ENCODE data around the gene ALG6.
"Not testable (repeated sequence)": the region's sequence is repeated elsewhere in the genome, so short reads cannot be mapped to it uniquely, and the experiment has no call there.

The ALG6 gene

DNA sequence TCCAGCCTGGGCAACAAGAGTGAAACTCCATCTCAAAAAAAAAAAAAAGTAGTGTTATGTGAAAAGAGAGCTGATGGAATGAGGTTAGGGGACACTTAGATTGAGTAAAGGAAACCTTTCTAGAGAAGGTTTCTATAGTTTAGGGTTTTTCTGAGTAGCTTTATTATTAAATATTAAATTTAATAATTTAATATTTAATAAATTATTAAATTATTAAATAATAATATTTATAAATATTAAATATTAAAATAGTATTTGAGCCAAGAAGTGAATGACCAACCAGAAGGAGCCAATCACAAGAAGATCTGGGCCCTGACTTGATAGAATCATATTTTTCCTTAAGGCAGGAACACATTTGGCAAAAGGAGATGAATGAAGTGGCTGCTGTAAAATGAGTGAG, 50.7 kb downstream of the ALG6 start:
- Histone ChIP-seq H3K4me1 (no peaks in the 10 kb centered on the region), H3K9me3 (no peaks in the 10 kb centered on the region), H3K36me3 (peaks cover 0 to 15% (median 6%) of the 10 kb centered on the region in 3 donors), H3K27ac (no peak overlapping the region), H3K27me3 (no peaks in the 10 kb centered on the region), H3K4me3 (no peak overlapping the region)
- TF ChIP-seq, protein P1, sequence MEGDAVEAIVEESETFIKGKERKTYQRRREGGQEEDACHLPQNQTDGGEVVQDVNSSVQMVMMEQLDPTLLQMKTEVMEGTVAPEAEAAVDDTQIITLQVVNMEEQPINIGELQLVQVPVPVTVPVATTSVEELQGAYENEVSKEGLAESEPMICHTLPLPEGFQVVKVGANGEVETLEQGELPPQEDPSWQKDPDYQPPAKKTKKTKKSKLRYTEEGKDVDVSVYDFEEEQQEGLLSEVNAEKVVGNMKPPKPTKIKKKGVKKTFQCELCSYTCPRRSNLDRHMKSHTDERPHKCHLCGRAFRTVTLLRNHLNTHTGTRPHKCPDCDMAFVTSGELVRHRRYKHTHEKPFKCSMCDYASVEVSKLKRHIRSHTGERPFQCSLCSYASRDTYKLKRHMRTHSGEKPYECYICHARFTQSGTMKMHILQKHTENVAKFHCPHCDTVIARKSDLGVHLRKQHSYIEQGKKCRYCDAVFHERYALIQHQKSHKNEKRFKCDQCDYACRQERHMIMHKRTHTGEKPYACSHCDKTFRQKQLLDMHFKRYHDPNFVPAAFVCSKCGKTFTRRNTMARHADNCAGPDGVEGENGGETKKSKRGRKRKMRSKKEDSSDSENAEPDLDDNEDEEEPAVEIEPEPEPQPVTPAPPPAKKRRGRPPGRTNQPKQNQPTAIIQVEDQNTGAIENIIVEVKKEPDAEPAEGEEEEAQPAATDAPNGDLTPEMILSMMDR (IDR thresholded peaks at IDR 0.05), result no peak
- intact Hi-C loops (cut with DNase I; ENCODE audit: low total_unique reads), result no loop called here
- no peak for DNase-seq

DNA sequence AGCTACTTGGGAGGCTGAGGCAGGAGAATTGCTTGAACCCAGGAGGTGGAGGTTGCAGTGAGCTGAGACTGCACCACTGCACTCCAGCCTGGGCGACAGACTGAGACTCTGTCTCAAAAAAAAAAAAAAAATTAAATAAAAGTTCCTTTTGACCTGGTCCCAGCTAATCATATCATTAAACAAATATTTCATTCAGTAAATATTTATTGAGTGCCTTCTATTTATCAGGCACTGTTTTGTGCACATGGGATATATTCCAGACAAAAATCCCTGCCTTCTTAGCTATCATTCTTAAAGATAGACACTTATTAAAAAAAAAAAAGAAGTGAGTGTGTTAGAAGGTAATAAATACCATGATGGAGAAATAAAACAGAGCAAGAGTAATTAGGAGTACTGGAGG, 53.3 kb downstream of the ALG6 start:
- H3K4me1 ChIP-seq; H3K27me3 ChIP-seq; H3K4me3 ChIP-seq; H3K9me3 ChIP-seq; H3K27ac ChIP-seq; DNase-seq; H3K36me3 ChIP-seq; intact Hi-C loops (cut with DNase I; ENCODE audit: low total_unique reads): not testable (repeated sequence)

DNA sequence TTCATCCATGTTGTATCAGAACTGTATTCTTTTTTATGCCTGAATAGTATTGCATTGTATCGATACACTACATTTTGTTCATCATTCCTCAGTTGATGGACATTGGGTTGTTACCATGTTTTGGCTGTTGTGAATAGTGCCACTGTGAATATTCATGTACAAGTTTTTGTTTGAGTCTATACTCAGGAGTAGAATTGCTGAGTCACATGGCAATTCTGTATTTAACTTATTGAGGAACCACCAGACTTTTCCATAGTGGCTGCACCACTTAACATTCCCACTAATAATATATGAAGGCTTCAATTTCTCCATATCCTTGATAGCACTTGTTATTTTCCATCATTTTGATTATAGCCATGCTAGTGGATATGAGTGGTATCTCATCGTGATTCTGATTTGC, 56.2 kb downstream of the ALG6 start:
- TF ChIP-seq, protein P1 (IDR thresholded peaks at IDR 0.05), result no peak
- Histone ChIP-seq H3K27me3 (no peaks in the 10 kb centered on the region), H3K27ac (no peak overlapping the region), H3K9me3 (no peaks in the 10 kb centered on the region), H3K4me3 (no peak overlapping the region), H3K4me1 (no peaks in the 10 kb centered on the region), H3K36me3 (peaks cover 0 to 10% (median 7%) of the 10 kb centered on the region in 3 donors)
- intact Hi-C loops (cut with DNase I; ENCODE audit: low total_unique reads), result no loop called here
- DNase-seq, result no peak

DNA sequence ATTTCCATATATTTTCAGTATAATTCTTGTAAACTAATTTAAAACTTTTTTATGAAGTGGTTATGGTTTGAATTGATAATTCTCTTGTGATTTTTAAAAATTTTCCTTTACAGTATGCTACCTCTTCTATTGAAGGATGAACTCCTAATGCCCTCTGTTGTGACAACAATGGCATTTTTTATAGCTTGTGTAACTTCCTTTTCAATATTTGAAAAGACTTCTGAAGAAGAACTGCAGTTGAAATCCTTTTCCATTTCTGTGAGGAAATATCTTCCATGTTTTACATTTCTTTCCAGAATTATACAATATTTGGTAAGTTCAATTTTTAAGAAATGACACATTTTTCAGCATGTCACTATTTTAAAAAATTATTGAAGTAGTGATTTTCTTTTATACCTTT, 61.4 kb downstream of the ALG6 start:
- TF ChIP-seq, protein P1 (IDR thresholded peaks at IDR 0.05), result no peak
- no peak for DNase-seq
- Histone ChIP-seq H3K4me3 (no peak overlapping the region), H3K9me3 (peaks cover 0 to 9% (median 0%) of the 10 kb centered on the region in 3 donors), H3K27me3 (no peaks in the 10 kb centered on the region), H3K4me1 (no peaks in the 10 kb centered on the region), H3K27ac (no peak overlapping the region), H3K36me3 (peaks cover 17 to 35% (median 33%) of the 10 kb centered on the region in 3 donors)
- intact Hi-C loops (cut with DNase I; ENCODE audit: low total_unique reads), result no loop called here

DNA sequence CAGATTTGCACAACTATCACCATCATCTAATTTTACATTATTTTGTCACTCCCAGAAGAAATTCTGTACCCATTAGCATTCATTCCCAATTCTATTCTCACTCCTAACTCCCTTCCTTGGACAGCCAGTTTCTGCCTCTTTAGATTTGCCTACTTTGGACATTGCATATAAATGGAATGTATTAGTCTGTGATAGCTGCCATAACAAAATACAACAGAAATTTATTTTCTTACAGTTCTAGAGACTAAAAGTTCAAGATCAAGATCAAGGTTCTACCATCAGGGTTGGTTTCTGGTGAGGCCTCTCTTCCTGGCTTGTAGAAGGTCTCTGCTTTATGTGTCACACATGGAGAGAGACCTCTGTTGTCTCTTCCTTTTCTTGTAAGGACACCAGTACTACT, 61.9 kb downstream of the ALG6 start:
- no peak for DNase-seq
- TF ChIP-seq, protein P1 (IDR thresholded peaks at IDR 0.05), result no peak
- Histone ChIP-seq H3K27me3 (no peaks in the 10 kb centered on the region), H3K36me3 (peaks cover 17 to 35% (median 33%) of the 10 kb centered on the region in 3 donors), H3K4me1 (no peaks in the 10 kb centered on the region), H3K9me3 (peaks cover 0 to 9% (median 0%) of the 10 kb centered on the region in 3 donors), H3K4me3 (no peak overlapping the region), H3K27ac (no peak overlapping the region)
- intact Hi-C loops (cut with DNase I; ENCODE audit: low total_unique reads), result no loop called here

DNA sequence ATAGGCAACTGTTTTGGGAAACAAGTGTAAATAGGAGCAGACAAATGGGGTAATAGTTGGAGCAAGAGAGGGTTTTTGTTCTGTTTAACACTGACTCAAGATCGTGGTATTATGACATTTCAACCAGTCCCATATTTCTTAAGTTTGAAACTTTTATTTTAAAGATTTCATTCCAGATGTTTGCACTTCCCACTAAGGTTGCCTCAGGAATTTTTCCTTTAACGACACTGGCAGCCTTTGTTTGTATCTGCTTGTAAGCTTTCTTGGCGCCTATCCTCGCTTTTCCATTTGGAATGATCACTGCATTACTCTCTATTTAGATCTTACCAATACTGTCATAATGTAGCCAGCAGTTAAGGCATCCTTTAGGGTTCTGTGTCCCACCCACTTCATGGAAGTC, 67.7 kb downstream of the ALG6 start:
- TF ChIP-seq, protein P1 (IDR thresholded peaks at IDR 0.05), result no peak
- DNase-seq, result no peak
- intact Hi-C loops (cut with DNase I; ENCODE audit: low total_unique reads), result no loop called here

More for the DNA sequence above, 67.7 kb downstream of the ALG6 start:
- H3K27ac ChIP-seq, result no peak overlapping the region
- H3K4me1 ChIP-seq, result no peaks in the 10 kb centered on the region
- no peaks in the 10 kb centered on the region for H3K27me3 ChIP-seq
- H3K36me3 ChIP-seq, result peaks cover 3 to 13% (median 13%) of the 10 kb centered on the region in 3 donors
- H3K9me3 ChIP-seq, result peaks cover 0 to 4% (median 0%) of the 10 kb centered on the region in 3 donors
- H3K4me3 ChIP-seq, result no peak overlapping the region

Data from tibial artery (tissue), 4 donors.